Fibroblast of skin of abdomen (primary cell): ENCODE measurements around the gene ZNF423.
A peak's percentile ranks its signal among the peaks of the same experiment; 100 is the strongest.

ENCODE experiments used
- DNase-seq: peaks from one replicate; pipeline ENCODE4 v3.0.0-alpha.2; 2013

The ZNF423 gene

GRCh38 chr16:49822649-49823370 is 33.1 kb downstream of the ZNF423 start:
- DNase-seq, result no peak

GRCh38 chr16:49821614-49822282 is 34.2 kb downstream of the ZNF423 start:
- no peak for DNase-seq

- no peak for DNase-seq
Observed at GRCh38 chr16:49821156-49821555, 34.8 kb downstream of the ZNF423 start.

DNA sequence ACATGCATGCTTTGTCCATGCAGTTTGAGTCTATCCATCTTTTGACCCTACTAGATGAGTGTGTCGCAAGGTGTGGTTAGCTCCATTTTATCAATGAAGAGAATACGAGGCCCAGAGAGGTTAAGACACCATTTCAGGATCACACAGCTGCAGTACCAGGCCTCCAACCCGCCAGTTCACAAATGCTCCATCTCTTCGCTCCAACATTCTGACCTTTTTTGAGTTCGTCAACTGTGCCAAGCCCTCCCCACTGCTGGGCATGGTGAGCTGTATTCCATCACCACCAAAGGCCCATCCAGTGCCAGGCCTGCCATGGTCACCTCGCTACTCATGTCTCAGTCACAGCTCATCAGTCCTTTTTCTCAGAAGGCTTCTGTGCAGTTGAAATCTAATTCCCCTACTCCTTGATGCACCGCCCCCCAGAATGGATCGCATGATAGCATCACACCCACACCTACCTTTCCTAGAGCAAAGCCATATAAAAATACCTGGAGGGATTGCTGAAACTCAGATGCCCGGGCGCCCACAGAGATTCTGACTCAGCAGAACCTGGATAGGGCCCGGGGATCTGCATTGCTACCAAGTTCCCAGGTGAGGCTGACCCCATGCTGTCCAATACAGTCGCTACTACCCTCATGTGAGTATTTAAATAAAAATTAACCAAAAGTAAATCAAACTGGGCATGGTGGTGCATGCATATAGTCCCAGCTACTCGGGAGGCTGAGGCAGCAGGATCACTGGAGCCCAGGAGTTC is 38.0 kb downstream of the ZNF423 start:
- no peak for DNase-seq

DNA sequence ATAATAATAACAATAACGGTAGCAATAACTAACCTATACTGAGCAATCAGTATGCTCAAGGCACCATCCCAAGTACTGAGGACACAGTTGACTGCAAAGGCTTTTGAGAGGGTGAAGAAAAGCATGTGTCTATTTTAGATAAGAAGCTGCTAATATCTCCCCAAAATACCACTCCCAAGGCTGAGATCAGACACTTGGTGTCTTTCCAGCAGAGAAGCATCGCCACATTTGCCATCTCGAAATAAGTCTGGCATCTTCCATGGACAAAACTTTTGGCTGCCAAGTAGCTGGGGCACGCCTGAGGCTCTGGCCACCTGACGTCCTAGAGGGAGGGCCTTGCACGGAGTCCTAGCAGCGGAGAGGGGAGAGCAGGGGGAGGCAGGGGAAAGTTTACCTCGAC is 39.0 kb downstream of the ZNF423 start:
- DNase-seq, result no peak

DNA sequence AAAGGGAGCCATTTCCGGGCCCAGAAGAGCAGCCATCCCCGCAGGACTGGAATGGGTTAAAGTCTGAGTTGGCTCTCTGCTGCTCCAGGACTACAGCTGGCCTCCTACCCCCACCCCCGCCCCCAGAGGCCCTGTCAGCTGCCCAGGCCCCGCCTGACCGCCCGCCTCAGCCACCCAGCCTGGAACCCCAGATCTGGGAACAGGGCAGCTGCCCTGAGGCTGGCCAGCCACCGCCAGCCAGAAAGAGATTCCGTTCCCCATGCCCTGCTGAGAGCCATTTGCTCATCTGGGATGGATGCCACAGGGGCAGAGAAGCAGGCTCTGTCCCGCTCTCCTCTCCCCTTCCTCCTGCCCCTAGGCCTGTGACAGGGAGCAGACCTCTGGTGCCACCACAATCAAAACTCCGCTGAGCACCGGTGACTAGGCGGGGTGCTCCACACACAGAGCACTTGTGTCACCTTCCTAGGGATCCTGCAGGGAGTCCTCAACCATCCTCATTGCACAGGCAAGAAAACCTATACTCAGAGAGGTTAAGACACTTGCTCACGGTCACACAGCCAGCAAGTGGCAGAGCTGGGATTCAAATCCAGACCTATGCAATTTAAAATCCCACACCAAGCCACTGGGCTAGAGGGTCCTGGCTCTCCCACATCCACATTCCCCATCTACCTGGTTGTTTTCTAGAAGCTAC is 44.1 kb downstream of the ZNF423 start:
- no peak for DNase-seq

- DNase-seq, result no peak
Observed at GRCh38 chr16:49810831-49811230, 45.1 kb downstream of the ZNF423 start.

DNA sequence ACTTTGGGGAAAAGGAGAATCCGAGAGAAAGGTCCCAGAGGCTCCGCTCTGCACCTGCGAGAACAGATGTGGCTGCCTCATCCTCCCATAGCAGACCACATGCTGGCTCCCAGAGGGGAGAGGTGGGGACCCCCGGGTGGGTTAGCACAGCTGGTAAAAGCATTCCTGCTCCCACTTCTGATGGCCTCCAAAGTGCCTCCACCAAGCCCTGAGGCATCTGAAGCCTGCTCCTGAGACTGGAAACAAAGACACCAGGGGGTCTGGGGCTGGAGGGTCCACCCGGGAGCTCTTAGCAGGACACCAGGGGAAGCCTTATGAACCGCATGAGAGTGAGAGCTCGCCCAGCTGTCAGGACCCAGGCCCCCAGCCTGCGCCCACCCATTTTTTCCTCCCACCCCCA is 46.4 kb downstream of the ZNF423 start:
- no peak for DNase-seq

DNA sequence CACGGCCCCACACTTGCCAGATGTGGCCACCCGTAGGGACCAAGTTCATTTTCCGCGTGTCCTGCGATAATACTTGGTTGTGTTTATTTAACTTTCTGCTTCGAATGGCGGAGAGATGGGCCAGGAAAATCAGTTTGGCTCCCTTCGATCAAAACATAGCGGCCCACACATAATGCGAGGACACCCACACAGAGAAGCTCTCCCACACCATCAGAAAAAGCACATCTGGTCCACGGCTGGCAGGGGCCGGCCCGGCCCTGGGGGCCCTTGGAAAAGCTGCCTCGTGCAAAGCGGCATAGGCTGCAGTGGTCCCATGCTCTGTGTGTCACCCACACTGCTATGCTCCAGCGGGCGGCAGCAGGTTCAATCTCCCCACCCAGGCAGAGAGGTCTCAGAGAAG is 46.9 kb downstream of the ZNF423 start:
- no peak for DNase-seq

DNA sequence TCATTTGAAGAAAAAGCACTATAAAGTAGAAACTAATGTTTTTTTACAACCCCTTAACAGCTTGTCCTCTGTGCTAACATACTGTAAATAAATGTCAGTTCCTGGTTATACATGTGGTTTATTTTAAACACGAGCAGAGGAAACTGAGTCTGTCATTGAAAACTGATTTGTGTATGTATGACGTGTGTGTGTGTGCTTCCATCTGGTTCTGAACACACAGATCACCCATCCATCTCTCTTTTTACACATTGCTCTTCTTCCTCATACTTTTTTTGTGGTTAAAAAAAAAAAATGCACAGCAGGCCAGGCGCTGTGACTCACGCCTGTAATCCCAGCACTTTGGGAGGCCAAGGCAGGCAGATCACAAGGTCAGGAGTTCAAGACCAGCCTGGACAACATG is 49.5 kb downstream of the ZNF423 start:
- DNase-seq, result peak; percentile 90

DNA sequence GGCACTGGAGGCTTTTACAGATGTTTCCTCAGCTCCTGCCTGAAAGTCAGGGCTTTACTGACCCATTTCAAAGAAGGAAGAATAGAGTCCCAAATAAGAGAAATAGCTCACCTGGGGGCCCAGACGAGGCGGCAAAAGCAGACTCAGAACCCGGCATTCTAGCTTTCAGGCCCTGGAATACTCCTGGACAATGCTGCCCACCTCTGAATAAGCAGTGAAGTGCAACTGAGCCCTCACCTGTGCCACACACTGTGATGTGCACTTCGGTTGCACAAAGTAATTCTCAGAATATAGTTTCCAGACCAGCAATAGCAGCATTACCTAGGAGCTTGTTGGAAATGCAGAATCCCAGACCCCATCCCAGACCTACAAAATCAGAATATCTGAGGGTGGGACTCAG is 54.6 kb downstream of the ZNF423 start:
- no peak for DNase-seq

GRCh38 chr16:49800876-49801275 is 55.0 kb downstream of the ZNF423 start:
- no peak for DNase-seq

DNA sequence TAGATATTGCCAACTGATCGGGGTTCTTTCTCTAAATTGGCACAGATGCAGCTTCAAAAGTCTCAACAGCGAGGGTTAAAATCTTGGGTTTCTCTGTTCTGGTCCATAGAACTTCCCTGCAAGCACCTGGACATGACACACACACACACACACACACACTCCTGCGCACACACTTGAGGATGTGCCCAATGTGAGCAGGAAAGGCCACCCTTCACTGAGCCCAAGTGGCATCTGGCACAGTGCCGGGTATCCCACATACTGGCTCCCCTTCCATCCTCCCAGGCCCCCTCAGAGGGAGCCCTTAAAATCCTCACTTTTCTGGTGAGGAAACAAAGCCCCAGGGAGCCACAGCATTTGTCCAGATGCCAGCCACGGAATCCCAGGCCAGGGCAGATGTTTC is 55.5 kb downstream of the ZNF423 start:
- DNase-seq, result no peak

DNA sequence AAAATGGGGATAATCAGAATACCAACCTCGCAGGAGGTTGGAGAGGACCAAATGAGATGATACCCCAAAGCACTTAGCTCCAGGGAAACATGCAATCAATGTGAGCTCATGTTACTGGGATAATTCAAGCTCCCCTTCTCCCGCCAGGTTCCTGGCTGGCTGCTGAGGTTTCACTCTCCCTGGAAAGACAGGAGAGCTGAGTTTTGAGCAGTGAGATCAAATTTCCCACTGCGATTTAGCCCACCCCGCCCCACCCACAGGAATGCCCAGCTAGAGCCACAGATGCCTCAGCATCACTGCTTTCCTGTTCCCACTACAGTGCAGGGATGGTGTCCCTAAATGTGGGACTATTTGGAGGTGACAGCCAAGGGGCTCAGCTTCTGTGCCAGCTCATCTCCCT is 56.7 kb downstream of the ZNF423 start:
- peak; percentile 12 for DNase-seq

GRCh38 chr16:49795513-49795912 is 60.4 kb downstream of the ZNF423 start:
- DNase-seq, result no peak

DNA sequence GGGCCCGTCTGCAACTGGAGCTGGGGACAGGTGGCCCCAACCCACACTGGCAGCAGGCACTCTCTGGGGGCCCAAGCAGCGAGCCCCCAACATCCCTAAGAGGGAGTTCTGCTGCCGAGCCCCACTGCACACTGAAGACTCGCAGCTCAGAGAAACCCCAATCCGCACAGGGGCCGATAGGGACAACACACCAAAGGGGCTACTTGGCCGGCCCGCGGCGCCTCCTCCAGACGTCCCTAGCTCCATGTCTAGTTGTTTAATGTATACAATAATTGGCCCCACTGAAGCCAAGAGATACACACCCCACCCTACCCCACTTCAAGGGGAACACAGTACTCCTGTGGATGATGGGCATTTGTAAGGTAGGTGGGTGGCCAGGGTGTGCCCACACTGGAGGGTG is 62.7 kb downstream of the ZNF423 start:
- no peak for DNase-seq

DNA sequence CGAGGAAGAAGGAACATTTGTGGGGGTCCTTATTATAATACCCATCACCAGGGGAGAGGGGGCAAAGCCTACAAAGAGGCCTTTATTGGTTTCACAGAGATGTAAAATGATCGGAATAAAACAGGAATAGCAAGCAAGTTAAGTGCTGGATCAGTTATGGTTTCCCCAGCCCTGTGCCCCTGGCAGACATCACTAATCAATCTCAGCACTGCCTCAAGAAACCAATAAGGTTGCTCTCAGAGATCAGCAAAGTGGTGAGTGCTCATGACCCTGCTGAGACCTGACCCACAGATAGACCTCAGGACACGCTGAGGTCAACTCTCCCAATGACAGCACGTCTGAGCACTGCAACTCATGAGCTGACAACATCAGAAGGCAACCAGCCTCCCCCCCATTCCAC is 66.3 kb downstream of the ZNF423 start:
- DNase-seq, result no peak

DNA sequence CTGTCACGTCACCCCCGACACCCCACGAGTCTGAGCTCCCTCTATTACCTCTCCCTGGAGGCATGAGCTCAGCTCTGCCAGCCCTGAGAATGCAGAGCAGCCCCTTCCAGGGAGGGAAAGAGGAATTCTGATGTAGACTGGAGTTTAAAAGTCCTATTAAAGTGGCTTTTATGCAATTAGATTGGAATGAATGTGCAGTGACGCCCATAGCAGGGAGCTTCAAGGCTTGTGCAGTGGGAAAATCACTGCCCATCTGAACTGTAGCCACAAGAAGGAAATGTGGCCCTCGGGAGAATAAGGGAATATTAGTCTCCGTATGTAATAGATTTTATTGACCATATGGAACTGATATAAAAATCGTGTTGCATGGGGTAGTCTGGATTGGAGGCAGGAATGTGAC is 66.9 kb downstream of the ZNF423 start:
- peak; percentile 78 for DNase-seq

DNA sequence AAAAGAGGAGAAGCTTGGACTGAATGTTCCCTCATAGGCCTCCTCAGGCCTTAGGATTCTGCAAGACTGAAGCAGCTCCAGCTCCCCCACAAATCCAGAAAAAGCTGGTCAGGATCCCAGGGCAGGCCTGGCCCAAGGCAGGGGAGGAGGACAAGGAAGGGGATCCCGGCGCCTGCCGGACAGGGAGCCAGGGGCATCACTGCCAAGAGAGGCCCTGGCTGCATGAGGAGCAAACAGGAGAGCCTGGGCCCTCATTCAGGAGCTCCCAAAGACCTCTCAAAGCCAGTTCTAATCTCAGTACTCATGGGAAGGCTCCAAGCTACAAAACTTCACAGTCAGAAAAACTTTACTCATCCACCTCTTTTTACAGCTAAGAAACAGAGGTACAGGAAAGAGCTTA is 67.3 kb downstream of the ZNF423 start:
- DNase-seq, result no peak

- no peak for DNase-seq
Observed at GRCh38 chr16:49786926-49787557, 68.9 kb downstream of the ZNF423 start.

GRCh38 chr16:49785970-49786369 is 69.9 kb downstream of the ZNF423 start:
- no peak for DNase-seq

DNA sequence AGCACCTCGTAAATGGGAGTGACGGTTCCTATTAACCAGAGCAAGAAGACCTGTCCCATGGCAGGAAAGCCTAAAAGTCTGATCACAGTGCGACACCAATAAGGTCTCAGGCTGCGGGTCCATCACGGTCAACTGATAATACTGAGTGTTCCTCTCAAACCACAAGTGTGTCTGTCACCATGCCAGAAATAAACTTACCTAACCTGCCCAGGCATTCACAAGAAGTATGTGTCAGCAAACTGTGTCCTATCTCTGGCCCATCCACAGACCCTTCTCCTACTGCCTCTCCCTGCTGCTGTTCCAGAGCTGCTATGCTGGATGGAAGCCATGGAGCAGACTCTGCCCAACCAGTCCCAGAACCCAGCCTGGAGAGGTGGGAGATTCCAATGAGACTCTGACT is 73.5 kb downstream of the ZNF423 start:
- DNase-seq, result no peak

GRCh38 chr16:49781401-49781800 is 74.5 kb downstream of the ZNF423 start:
- no peak for DNase-seq
